NCI-H2081 treated with DMSO at 0.1 percent for 48 hours (cell line): Measurements from ENCODE around the gene SDR39U1.

Experiments used
- DNase-seq: peaks from one replicate; lab custom pipeline; 2025; lab: John Stamatoyannopoulos, UW

Gene SDR39U1

GRCh38 chr14:24411443-24412389, 30.9 kb downstream of the SDR39U1 start:
- DNase-seq: no peak

GRCh38 chr14:24409956-24410355, 32.6 kb downstream of the SDR39U1 start:
- no peak for DNase-seq

GRCh38 chr14:24409192-24409591, 33.4 kb downstream of the SDR39U1 start:
- DNase-seq: no peak

GRCh38 chr14:24408764-24409163, 33.8 kb downstream of the SDR39U1 start:
- DNase-seq: no peak

GRCh38 chr14:24407608-24408325, 34.8 kb downstream of the SDR39U1 start:
- DNase-seq: no peak

GRCh38 chr14:24406416-24406815, 36.2 kb downstream of the SDR39U1 start:
- DNase-seq: no peak

GRCh38 chr14:24404814-24405213, 37.8 kb downstream of the SDR39U1 start:
- no peak for DNase-seq

- no peak for DNase-seq
Observed at GRCh38 chr14:24403294-24403998, 39.1 kb downstream of the SDR39U1 start.

GRCh38 chr14:24401810-24402702, 40.5 kb downstream of the SDR39U1 start:
- DNase-seq: no peak

- no peak for DNase-seq
Observed at GRCh38 chr14:24399999-24400718, 42.4 kb downstream of the SDR39U1 start.

GRCh38 chr14:24399447-24399822, 43.1 kb downstream of the SDR39U1 start:
- no peak for DNase-seq

GRCh38 chr14:24398653-24399446, 43.7 kb downstream of the SDR39U1 start, which contains the start of gene NYNRIN:
Gene NYNRIN, plus strand, starts transcription at chr14:24399003. Its CDS starts 244 bp downstream, at chr14:24399247.
- DNase-seq: no peak

GRCh38 chr14:24398293-24398652, 44.3 kb downstream of the SDR39U1 start:
- DNase-seq: no peak

- no peak for DNase-seq
Observed at GRCh38 chr14:24397639-24398292, 44.8 kb downstream of the SDR39U1 start.

- no peak for DNase-seq
Observed at GRCh38 chr14:24395609-24396582, 46.7 kb downstream of the SDR39U1 start.

GRCh38 chr14:24394275-24394674, 48.3 kb downstream of the SDR39U1 start:
- no peak for DNase-seq

- no peak for DNase-seq
Observed at GRCh38 chr14:24392325-24393091, 50.1 kb downstream of the SDR39U1 start.
